T-helper 9 cell (primary cell): ENCODE measurements around the gene CCDC34.

ENCODE experiments used
- DNase-seq: peaks from one replicate; pipeline ENCODE4 v3.0.0-alpha.2; 2020

CCDC34 gene

DNA sequence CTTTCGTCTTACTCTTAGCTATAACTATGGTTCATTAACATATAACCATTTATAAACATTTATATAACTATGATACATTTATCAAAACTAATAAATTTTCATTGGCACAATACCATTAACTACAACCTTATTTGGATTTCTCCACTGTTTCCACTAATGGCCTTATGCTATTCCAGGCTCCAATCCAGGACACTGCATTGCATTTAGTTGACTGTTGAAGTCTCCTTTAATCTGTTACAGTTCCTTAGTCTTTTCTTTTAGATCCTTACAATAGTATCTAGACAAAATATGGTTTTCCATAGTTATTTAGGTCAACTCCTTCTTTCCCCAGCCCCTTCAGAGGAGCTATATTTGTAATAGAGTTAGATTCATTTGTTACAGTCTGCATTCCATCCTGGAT, 47.2 kb downstream of the CCDC34 start:
- DNase-seq, result no peak

GRCh38 chr11:27313157-27313821, 49.7 kb downstream of the CCDC34 start:
- no peak for DNase-seq

- no peak for DNase-seq
Measured at GRCh38 chr11:27312110-27312509, 50.9 kb downstream of the CCDC34 start.

GRCh38 chr11:27310707-27311106, 52.3 kb downstream of the CCDC34 start:
- DNase-seq, result no peak

DNA sequence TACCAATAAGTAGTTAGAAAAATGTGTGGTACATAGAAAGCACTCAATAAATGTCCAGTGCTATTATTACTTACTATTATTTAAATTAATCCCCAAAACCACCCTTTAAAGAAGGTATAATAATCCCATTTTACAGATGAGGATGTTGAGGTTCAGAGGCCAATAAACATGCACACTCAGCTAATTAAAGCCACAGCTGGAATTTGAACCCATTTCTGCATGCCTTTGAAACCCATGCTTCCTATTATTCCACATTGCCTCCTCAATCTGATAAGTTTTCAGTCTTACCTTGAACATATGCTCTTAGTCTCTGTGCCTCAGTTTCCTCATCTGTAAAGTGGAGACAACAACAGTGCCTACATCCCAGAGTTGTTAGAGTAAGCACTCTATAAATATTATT, 52.8 kb downstream of the CCDC34 start:
- no peak for DNase-seq

DNA sequence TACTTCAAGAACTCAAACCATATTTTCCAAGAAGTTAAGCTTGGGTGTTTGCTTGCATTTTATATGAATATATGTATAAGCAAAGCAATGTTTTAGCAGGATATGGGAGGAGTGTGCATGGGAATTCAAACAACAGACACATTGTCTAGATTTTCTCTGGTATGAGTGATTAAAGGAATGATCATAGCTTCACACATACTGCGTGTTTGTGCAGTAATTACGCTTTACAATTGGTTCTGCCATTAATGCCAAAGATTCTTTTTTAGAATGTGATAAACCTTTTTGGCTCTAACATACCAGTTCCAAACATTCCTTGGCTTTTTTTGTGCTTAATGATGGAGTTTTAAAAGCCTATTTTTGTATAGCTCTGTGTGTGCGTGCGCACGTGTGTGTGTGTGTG, 54.0 kb downstream of the CCDC34 start:
- no peak for DNase-seq

- no peak for DNase-seq
Measured at GRCh38 chr11:27307232-27307631, 55.8 kb downstream of the CCDC34 start.

DNA sequence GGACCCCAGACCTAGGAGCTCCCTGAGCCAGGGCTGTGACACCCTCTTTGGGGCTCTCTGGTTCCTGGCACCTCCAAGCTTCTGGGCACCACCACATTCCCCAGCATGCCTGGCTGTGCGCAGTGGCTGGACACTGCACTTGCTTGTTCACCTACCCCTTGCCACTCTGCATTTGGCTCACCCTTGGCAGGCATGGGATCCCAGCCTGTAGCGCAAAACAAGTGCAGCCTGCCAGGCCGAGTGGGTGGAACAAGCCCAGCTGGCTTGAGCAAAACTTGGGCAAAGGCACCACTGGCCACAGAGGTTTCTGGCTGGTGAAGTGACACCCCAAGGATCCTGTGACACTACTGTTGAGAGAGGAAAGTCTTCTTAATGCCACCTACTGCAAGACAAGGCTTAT, 57.3 kb downstream of the CCDC34 start:
- no peak for DNase-seq

GRCh38 chr11:27304514-27304913, 58.5 kb downstream of the CCDC34 start:
- no peak for DNase-seq

DNA sequence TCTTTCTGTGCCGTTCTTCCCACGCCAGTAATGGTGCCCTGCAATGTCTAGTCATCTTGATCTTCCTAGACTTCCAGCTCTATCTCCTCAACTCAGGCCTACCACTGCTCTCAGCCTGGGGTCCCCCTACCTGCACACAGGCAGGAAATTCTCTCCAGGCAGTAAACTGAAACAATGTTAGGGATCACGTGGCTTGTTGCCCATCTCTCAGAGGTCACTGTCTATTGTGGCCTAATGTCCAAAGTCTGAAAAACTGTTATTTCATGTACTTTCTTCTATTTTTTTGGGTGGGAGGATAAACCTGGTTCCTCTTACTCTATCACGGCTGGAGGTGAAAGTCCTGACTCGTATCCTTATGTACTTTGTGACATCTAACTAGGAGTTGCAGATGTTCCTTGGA, 59.1 kb downstream of the CCDC34 start:
- DNase-seq, result no peak

DNA sequence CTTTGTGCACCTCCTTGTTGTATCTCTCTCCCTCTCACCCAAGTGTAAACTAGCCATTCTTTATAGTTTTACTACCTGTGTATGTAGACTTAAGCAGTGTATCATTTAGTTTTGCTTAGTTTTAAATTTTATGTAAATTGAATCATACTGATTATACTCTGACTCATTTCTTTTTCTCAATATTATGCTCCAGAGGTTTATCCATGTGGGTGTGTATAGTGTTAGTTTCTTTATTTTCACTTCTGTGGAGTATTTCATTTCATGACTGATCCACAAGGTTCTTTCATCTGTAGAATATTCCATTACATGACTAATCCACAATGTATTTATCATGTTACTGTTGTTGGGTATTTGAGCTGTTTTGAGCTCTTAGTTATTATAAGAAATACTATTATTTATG, 62.0 kb downstream of the CCDC34 start:
- DNase-seq, result no peak

GRCh38 chr11:27297616-27298015, 65.4 kb downstream of the CCDC34 start:
- DNase-seq, result no peak

DNA sequence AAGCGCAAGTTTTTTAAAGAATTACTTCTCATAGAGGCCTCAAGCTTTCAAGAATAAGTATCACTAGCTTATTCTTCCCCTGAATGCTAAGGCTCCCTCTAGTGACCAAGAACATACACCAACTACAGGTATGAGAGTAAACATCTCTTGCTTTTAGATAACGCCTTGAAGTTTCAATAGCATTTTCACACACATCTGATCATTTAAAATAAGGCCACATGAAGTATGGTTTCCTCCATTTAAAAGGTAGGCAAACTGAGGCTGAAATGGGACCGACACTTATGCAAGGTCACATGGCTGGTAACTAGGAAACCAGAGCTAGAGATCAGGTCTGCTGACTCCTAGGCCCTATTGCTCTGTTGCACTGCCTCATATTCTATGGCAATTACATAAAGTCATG, 66.5 kb downstream of the CCDC34 start:
- DNase-seq, result no peak

DNA sequence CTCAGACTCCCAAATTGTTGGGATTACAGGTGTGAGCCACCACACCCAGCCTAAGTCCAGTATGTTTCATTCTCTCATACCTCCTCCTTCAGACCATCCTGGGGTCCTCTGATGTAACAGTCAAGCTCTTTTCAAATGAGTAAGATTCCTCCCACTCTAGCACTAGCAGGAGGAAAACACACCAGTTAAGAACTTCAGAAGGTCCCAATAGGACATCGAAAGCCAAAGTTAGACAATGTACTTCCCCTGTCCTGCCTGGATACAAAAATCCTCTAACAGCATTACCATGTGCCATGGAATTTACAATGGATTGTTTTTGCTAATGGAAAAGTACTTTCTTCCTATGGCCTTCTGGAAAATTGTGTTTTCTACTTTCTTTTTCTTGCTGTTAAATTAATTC, 67.1 kb downstream of the CCDC34 start:
- DNase-seq, result no peak

GRCh38 chr11:27294654-27295053, 68.4 kb downstream of the CCDC34 start:
- DNase-seq, result no peak

DNA sequence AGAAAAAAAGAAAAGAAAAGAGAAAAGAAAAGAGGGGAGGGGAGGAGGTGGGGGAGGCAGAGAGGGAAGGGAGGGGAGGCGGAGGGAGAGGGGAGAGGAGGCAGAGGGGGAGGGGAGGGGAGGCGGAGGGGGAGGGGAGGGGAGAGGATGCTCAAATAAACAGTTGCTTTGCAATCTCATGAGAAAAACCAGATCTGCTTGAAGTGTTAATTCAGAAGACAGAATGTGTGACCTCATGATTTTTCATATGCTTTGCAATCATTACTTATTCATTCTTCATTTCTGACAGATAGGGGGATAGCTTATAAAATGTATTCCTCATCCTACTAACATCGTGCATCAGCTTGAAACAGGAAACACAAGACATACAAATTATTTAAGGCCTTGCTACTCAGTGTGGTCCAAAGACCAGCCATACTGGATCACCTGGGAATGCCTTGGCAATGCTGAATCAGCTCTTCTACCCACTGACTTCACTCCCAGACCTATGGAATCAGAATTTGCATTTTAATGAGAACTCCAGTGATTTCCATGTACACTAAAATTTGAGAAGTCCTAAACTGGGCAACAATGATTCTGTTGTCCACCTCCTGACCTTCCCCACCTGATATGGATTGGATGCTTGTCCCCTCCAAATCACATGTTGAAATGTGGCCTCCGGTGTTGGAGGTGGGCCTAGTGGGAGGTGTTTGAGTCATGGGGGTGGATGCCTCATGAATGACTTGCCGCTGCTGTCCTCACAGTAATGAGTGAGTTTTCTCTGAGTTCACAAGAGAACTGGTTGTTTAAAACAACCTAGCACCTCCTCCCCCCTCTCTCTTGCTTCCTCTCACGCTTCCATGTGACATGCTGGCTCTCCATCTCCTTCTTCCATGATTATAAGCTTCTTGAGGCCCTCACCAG, 69.2 kb downstream of the CCDC34 start:
- no peak for DNase-seq

DNA sequence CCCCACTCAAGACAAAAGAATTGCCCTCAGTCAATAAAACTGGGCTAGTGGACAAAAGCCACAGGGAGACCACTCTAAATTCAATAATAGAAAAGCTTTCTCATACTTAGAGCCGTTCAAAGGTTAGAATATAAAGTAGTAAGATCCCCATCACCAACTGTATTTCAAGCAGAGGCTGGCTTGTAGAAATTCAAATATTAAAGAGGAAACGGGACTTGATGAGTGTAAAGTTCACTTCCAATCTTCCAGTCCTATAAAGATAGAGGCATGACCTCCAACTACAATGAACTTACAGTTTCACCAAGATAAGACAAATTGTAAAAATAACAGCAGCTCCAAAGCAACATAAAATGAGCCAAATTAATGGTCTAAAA, 70.4 kb downstream of the CCDC34 start:
- DNase-seq, result no peak

- no peak for DNase-seq
Measured at GRCh38 chr11:27291954-27292636, 70.9 kb downstream of the CCDC34 start.

GRCh38 chr11:27291302-27291889, 71.6 kb downstream of the CCDC34 start:
- no peak for DNase-seq

GRCh38 chr11:27290261-27291050, 72.6 kb downstream of the CCDC34 start:
- DNase-seq, result no peak
